GM18873 (cell line): Measurements from ENCODE around the gene STXBP6.

Source experiments
- ATAC-seq: cut with Tn5 transposase; IDR thresholded peaks from one replicate; pipeline ENCODE4 v1.9.1; 2021; ENCODE audit warnings: mild to moderate bottlenecking, moderate library complexity, moderate number of reproducible peaks; ENCODE audit not compliant: unreplicated experiment, low FRiP score

Gene STXBP6

GRCh38 chr14:25049568-25050268 lies at the start of gene STXBP6:
Gene STXBP6, minus strand, starts transcription at chr14:25050147. Its CDS starts 75,329 bp downstream, at chr14:24974818.
- ATAC-seq, result no peak

- no peak for ATAC-seq
These were observed 47.2 kb upstream of the STXBP6 start for GRCh38 chr14:25097120-25097519.

- ATAC-seq, result no peak
These were observed 45.9 kb upstream of the STXBP6 start for GRCh38 chr14:25095736-25096437.

- ATAC-seq, result no peak
These were observed 44.4 kb upstream of the STXBP6 start for GRCh38 chr14:25094171-25094907.

GRCh38 chr14:25092258-25092740 lies 42.4 kb upstream of the STXBP6 start:
- ATAC-seq, result no peak

GRCh38 chr14:25090716-25091454 lies 40.9 kb upstream of the STXBP6 start:
- ATAC-seq, result no peak

GRCh38 chr14:25090256-25090655 lies 40.3 kb upstream of the STXBP6 start:
- ATAC-seq, result no peak

- no peak for ATAC-seq
These were observed 39.5 kb upstream of the STXBP6 start for GRCh38 chr14:25089496-25089895.

GRCh38 chr14:25086821-25087396 lies 37.0 kb upstream of the STXBP6 start:
- no peak for ATAC-seq

GRCh38 chr14:25086081-25086480 lies 36.1 kb upstream of the STXBP6 start:
- ATAC-seq, result no peak

- no peak for ATAC-seq
These were observed 30.7 kb upstream of the STXBP6 start for GRCh38 chr14:25080682-25081081.

- no peak for ATAC-seq
These were observed 29.4 kb upstream of the STXBP6 start for GRCh38 chr14:25079311-25079710.

GRCh38 chr14:25074099-25074685 lies 24.2 kb upstream of the STXBP6 start:
- no peak for ATAC-seq

- ATAC-seq, result no peak
These were observed 19.9 kb upstream of the STXBP6 start for GRCh38 chr14:25069879-25070278.

GRCh38 chr14:25067600-25067999 lies 17.7 kb upstream of the STXBP6 start:
- no peak for ATAC-seq

- ATAC-seq, result no peak
These were observed 12.0 kb upstream of the STXBP6 start for GRCh38 chr14:25062022-25062321.

- ATAC-seq, result no peak
These were observed 6.7 kb upstream of the STXBP6 start for GRCh38 chr14:25056688-25057078.

- no peak for ATAC-seq
These were observed 6.2 kb upstream of the STXBP6 start for GRCh38 chr14:25055992-25056687.

- ATAC-seq, result no peak
These were observed 5.1 kb upstream of the STXBP6 start for GRCh38 chr14:25055005-25055404.
